GM12891 (cell line): ENCODE results near the gene COPG2.

Experiments
- PAX5 ChIP-seq: IDR thresholded peaks from 2 replicates; pipeline ENCODE4 v1.6.1; 2011; ENCODE audit warnings: low read length, moderate library complexity, mild to moderate bottlenecking; ENCODE audit not compliant: insufficient read depth, severe bottlenecking
- POLR2A ChIP-seq: IDR thresholded peaks from 2 replicates; pipeline ENCODE4 v1.6.1; 2011; ENCODE audit warnings: low read depth, low read length, control low read depth
- POLR2AphosphoS5 ChIP-seq: IDR thresholded peaks from 2 replicates; pipeline ENCODE4 v1.6.1; 2011; ENCODE audit warnings: low read depth, low read length, control low read depth
- TAF1 ChIP-seq: IDR thresholded peaks from 2 replicates; pipeline ENCODE4 v1.6.1; 2011; ENCODE audit warnings: low read depth, low read length, control low read depth

GRCh38 chr7:130500910-130501309, 167.6 kb downstream of the COPG2 start:
- TF ChIP-seq POLR2A (no peak), TAF1 (no peak), POLR2AphosphoS5 (no peak), PAX5 (no peak)
